Measurements from ENCODE around the gene MORC2. TPM values are rescaled to one million over a fixed set of nuclear protein-coding genes. Genes with fewer than 3 reads are reported as not detected.

MORC2 gene
- total RNA-seq, 1 donor from 2014 or later = 20.0 TPM

- peak; percentile 40 for DNase-seq
- TF ChIP-seq CTCF (IDR thresholded peaks at IDR 0.05) = no peak
- no peaks in the 10 kb centered on the region for H3K27me3 ChIP-seq
- H3K4me1 ChIP-seq = no peaks in the 10 kb centered on the region
- intact Hi-C loops (cut with DNase I) = loop anchor here (10.0 kb wide), 1 partner anchor 118 kb away; no protein-coding TSS in a partner anchor
- H3K36me3 ChIP-seq = no peaks in the 10 kb centered on the region
- H3K9me3 ChIP-seq = no peaks in the 10 kb centered on the region
- H3K4me3 ChIP-seq = no peak overlapping the region
- no peak for ATAC-seq
- H3K27ac ChIP-seq = no peak overlapping the region
Measured at GRCh38 chr22:30882974-30883533, 85.5 kb downstream of the MORC2 start.

- DNase-seq (peak; percentile 23), ATAC-seq (no peak)
- intact Hi-C loops (cut with DNase I) = loop anchor here (10.0 kb wide), 1 partner anchor 117 kb away; no protein-coding TSS in a partner anchor
- TF ChIP-seq CTCF (IDR thresholded peaks at IDR 0.05) = no peak
- Histone ChIP-seq H3K27ac (no peak overlapping the region), H3K4me1 (no peaks in the 10 kb centered on the region), H3K9me3 (no peaks in the 10 kb centered on the region), H3K36me3 (no peaks in the 10 kb centered on the region), H3K27me3 (no peaks in the 10 kb centered on the region), H3K4me3 (no peak overlapping the region)
Measured at GRCh38 chr22:30882184-30882717, 86.3 kb downstream of the MORC2 start.

- DNase-seq (peak; percentile 47), ATAC-seq (no peak)
- Histone ChIP-seq H3K4me1 (no peaks in the 10 kb centered on the region), H3K36me3 (no peaks in the 10 kb centered on the region), H3K27me3 (no peaks in the 10 kb centered on the region), H3K4me3 (no peak overlapping the region), H3K9me3 (no peaks in the 10 kb centered on the region), H3K27ac (no peak overlapping the region)
- intact Hi-C loops (cut with DNase I) = loop anchor here (10.0 kb wide), 1 partner anchor 117 kb away; no protein-coding TSS in a partner anchor
- no peak for TF ChIP-seq CTCF (IDR thresholded peaks at IDR 0.05)
Measured at GRCh38 chr22:30881361-30882183, 87.0 kb downstream of the MORC2 start.

- ATAC-seq (no peak), DNase-seq (peak; percentile 61)
- H3K4me1 ChIP-seq = no peaks in the 10 kb centered on the region
- H3K27me3 ChIP-seq = no peaks in the 10 kb centered on the region
- TF ChIP-seq CTCF (IDR thresholded peaks at IDR 0.05) = no peak
- intact Hi-C loops (cut with DNase I) = loop anchor here (10.0 kb wide), 1 partner anchor 116 kb away; no protein-coding TSS in a partner anchor
- H3K36me3 ChIP-seq = no peaks in the 10 kb centered on the region
- H3K27ac ChIP-seq = no peak overlapping the region
- no peaks in the 10 kb centered on the region for H3K9me3 ChIP-seq
- H3K4me3 ChIP-seq = no peak overlapping the region
Measured at GRCh38 chr22:30880847-30881246, 87.7 kb downstream of the MORC2 start.

- no peak overlapping the region for H3K27ac ChIP-seq
- no peak for ATAC-seq
- no peaks in the 10 kb centered on the region for H3K36me3 ChIP-seq
- peak; percentile 37 for DNase-seq
- TF ChIP-seq CTCF (IDR thresholded peaks at IDR 0.05) = no peak
- H3K9me3 ChIP-seq = no peaks in the 10 kb centered on the region
- no peaks in the 10 kb centered on the region for H3K27me3 ChIP-seq
- no peak overlapping the region for H3K4me3 ChIP-seq
- H3K4me1 ChIP-seq = no peaks in the 10 kb centered on the region
- intact Hi-C loops (cut with DNase I) = loop anchor here (10.0 kb wide), 1 partner anchor 115 kb away; no protein-coding TSS in a partner anchor
Measured at GRCh38 chr22:30880181-30880601, 88.4 kb downstream of the MORC2 start.

All from upper lobe of right lung (tissue), 1 donor.